Measurements from ENCODE around the gene THSD7B.

THSD7B gene

DNA sequence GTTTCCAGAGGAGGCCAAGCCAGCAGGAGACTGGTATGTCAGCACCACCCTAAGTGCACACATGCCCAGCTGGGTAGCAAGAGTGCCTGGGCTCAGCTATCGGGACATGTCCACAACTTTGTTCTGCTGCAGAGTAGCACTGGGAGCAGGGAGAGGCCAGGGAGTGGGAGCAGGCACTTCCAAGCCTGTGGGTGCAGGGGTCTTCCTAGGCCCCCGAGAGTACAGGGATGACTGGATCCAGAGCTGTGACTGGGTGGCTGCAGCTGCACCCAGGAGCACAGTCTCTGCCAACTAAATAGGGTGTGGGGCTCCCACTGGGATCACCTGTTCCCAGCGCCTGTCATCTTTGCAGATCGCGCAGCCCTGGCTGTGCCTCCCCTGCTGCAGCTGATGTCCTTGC lies 943.0 kb downstream of the THSD7B start:
- DNase-seq = no peak

DNA sequence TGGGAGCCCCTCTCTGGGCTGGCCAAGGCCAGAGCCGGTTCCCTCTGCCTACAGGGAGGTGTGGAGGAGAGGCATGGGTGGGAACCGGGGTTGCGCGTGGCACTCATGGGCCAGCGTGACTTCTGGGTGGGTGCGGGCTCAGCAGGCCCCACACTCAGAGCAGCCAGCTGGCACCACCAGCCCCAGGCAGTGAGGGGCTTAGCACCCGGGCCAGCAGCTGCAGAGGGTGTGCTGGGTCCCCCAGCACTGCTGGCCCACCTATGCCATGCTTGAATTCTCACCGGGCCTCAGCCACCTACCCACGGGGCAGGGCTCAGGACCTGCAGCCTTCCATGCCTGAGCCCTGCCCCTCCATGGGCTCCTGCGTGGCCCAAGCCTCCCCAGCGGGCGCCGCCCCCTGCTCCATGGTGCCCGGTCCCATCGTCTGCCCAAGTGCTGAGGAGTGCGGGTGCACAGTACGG lies 950.4 kb downstream of the THSD7B start:
- DNase-seq = no peak

DNA sequence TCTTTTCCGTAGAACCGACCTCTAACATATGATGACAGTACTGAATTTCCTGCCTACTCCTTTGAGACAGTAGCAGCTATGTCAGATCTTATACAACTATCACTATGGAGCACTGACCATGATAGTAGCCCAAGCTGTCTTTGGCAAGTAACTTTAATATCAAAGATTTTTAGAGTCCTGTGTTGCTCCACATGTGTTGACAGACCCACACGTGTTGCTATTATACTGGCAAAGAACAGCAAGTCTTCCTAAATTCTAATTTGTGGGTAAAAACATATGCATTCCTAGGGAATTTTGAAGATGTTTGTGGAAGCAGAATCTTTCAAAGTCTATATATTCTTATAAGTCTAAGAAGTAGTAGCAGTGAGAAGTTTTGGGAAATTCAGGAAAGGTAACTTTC lies 953.4 kb downstream of the THSD7B start:
- DNase-seq = no peak

DNA sequence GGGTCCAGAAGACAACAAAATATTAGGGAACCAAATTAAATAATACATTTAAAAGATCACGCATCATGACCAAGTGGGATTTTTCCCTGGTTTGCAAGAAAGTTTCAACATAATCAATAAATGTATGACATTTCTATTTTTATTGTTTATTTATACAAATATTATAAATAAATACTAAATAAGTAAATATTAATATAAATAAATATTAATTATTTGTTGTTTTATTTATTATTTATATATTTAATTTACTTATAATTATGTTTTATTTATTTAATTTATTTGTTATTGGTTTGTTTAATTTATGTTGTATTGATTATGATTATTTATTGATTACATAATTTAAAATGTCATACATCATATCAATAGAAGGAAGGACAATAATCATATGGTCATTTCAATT lies 956.4 kb downstream of the THSD7B start:
- no peak for DNase-seq

DNA sequence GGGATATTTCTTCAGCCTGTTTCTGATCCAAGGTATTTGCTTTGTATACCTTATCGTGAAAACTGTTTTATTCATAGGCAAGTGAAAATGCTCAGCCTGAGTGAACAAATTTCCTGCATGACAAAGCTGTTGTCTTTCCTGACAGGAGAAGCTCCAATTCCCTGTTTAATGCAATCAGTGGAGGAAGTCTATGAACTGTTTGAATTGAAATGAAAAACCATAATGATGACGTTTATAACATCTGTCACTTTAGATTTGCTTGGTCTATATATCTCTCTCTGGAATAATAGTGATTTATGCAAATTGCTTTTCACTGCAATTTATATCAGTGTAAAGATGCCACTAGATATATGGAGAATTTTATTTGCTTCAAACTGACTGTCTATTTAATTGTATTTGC lies 959.6 kb downstream of the THSD7B start:
- DNase-seq = no peak

Data from activated CD8-positive, alpha-beta memory T cell treated with anti-CD3 and anti-CD28 coated beads, Interleukin-2, amount 50 U/mL, for 4 hours (primary cell).